Right lobe of liver (tissue), 6 donors: Measurements from ENCODE around the gene ALK. TPM values are rescaled to one million over a fixed set of nuclear protein-coding genes. Genes with fewer than 3 reads are reported as not detected.

Experiments
- ATAC-seq, 4 donors: fragments of 200-7000 bp; cut with Tn5 transposase; one replicate each; pipeline ENCODE4 v1.9.1; 2020; ENCODE audit warnings: mild to moderate bottlenecking in 4 of 4, moderate library complexity in 4 of 4
- DNase-seq, 3 donors: peaks; one replicate each; pipeline ENCODE4 v3.0.0-alpha.2; 2020
- H3K27ac ChIP-seq, 3 donors: fragments of 200-600 bp; one replicate each; pipeline ENCODE4 v1.8.0; 2022
- H3K27me3 ChIP-seq, 2 donors: fragments of 200-600 bp; one replicate each; pipeline ENCODE4 v1.8.0; 2022
- H3K36me3 ChIP-seq, 4 donors: fragments of 200-600 bp; sonication (generic) in 1 of 4; one replicate each; pipeline versions ENCODE4 v1.5.1 to v1.8.0; 2017 to 2022; ENCODE audit warnings: control low read depth in 1 of 4
- H3K4me1 ChIP-seq, 4 donors: fragments of 200-600 bp; sonication (generic) in 1 of 4; one replicate each; pipeline versions ENCODE4 v1.5.1 to v1.8.0; 2017 to 2022; ENCODE audit warnings: control low read depth in 1 of 4
- H3K4me3 ChIP-seq, 3 donors: fragments of 200-600 bp; one replicate each; pipeline ENCODE4 v1.8.0; 2022
- H3K9me3 ChIP-seq, 4 donors: fragments of 200-600 bp; sonication (generic) in 1 of 4; one replicate each; pipeline versions ENCODE4 v1.5.1 to v1.8.0; 2017 to 2022; ENCODE audit warnings: control low read depth in 1 of 4
- CTCF ChIP-seq, 4 donors: fragments of 200-600 bp in 3 of 4; fragments of 450-650 bp in 1 of 4; IDR thresholded peaks; one replicate each; pipeline versions ENCODE4 v1.5.1 to v1.8.0; 2016 to 2022; ENCODE audit warnings: antibody characterized with exemption in 4 of 4, mild to moderate bottlenecking in 2 of 4
- POLR2A ChIP-seq: fragments of 450-650 bp; IDR thresholded peaks from one replicate; pipeline ENCODE4 v1.6.1; 2017; ENCODE audit warnings: antibody characterized with exemption, mild to moderate bottlenecking
- WGBS: methylation state at CpG from one replicate; pipeline ENCODE4 v1.1.6; 2018; ENCODE audit warnings: low coverage, low lambda C conversion rate; ENCODE audit not compliant: insufficient coverage; ENCODE audit errors: missing lambda C conversion rate; 5-methylcytosine and 5-hydroxymethylcytosine counted together
- intact Hi-C, 2 donors: fragments of 100-400 bp; cut with DNase I; formaldehyde crosslinking; loops; one replicate each; pipeline versions ENCODE4 v1.11.2 to v1.14.1; 2022
- total RNA-seq, 6 experiments: library from RNA; depleted of rRNA in 2 of 6; stranded (reverse); fragments of >200 nt in 2 of 6; fragmentation: NEBNext Ultra II Directional in 3 of 6; extraction: Animal tissue kit (Norgen Biotek cat#: 25700) in 3 of 6; gene quantifications; one replicate each; pipeline versions ENCODE4 v1.1.0 to v1.2.4, GENCODE V29; 2016 to 2023
- donor health status: DM: no; HTN: yes; CAD: no.
- donor health status: DM: no; HTN: no; CAD: no.
- donor health status: DM: no; HTN: no; CAD: no.
- donor health status: DM: no; HTN: yes; CAD: no.
- donor health status: DM: no; HTN: yes; CAD: no.

Gene ALK
- total RNA-seq, 6 experiments from 2014 or later, result 0.04 to 0.06 TPM; not detected in 4

GRCh38 chr2:29607038-29607420 is 314.4 kb downstream of the ALK start:
- no peak overlapping the region for H3K27ac ChIP-seq
- H3K4me1 ChIP-seq, result no peaks in the 10 kb centered on the region
- no peaks in the 10 kb centered on the region for H3K36me3 ChIP-seq
- TF ChIP-seq POLR2A, result no peak
- TF ChIP-seq CTCF (IDR thresholded peaks at IDR 0.05), result no peak
- no peaks in the 10 kb centered on the region for H3K9me3 ChIP-seq
- intact Hi-C loops, result no loop called here
- no peaks in the 10 kb centered on the region for H3K27me3 ChIP-seq
- ATAC-seq (no peak), DNase-seq (no peak)
- 55% methylated on average over 4 of the region's 4 CpGs for WGBS
- H3K4me3 ChIP-seq, result no peak overlapping the region

GRCh38 chr2:29606104-29607037 is 315.0 kb downstream of the ALK start:
- H3K9me3 ChIP-seq, result no peaks in the 10 kb centered on the region
- H3K4me1 ChIP-seq, result no peaks in the 10 kb centered on the region
- no peak overlapping the region for H3K4me3 ChIP-seq
- no peak overlapping the region for H3K27ac ChIP-seq
- intact Hi-C loops, result no loop called here
- no peak for TF ChIP-seq CTCF (IDR thresholded peaks at IDR 0.05)
- TF ChIP-seq POLR2A, result no peak
- H3K27me3 ChIP-seq, result no peaks in the 10 kb centered on the region
- H3K36me3 ChIP-seq, result no peaks in the 10 kb centered on the region
- 38% methylated on average over 1 of the region's 1 CpG for WGBS
- no peak for DNase-seq
- ATAC-seq, result no peak

DNA sequence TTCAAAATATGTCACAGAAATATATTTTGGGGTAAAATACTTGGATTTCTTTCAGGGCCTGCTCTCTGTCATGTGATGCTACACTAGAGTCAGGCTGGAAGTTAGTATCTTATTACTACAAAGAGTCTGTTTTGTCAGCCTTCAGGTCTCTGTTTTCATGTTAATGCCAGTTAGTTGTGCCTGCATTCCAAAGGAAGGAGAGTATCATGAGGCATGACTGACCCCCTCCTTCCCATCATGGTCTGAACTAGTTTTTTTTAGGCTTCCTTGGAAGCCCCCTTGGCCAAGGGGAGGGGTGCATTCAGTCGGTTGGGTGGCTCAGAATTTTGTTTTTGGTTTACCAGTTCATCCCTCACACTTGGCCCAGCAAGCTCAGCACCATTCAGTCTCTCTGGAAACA is 318.0 kb downstream of the ALK start:
- DNase-seq (no peak), ATAC-seq (no peak)
- H3K9me3 ChIP-seq, result no peaks in the 10 kb centered on the region
- H3K4me1 ChIP-seq, result no peaks in the 10 kb centered on the region
- no peaks in the 10 kb centered on the region for H3K36me3 ChIP-seq
- no peak overlapping the region for H3K4me3 ChIP-seq
- TF ChIP-seq POLR2A (no peak), CTCF (IDR thresholded peaks at IDR 0.05) (no peak)
- 29% methylated on average over 1 of the region's 1 CpG for WGBS
- intact Hi-C loops, result no loop called here
- H3K27me3 ChIP-seq, result no peaks in the 10 kb centered on the region
- H3K27ac ChIP-seq, result no peak overlapping the region

DNA sequence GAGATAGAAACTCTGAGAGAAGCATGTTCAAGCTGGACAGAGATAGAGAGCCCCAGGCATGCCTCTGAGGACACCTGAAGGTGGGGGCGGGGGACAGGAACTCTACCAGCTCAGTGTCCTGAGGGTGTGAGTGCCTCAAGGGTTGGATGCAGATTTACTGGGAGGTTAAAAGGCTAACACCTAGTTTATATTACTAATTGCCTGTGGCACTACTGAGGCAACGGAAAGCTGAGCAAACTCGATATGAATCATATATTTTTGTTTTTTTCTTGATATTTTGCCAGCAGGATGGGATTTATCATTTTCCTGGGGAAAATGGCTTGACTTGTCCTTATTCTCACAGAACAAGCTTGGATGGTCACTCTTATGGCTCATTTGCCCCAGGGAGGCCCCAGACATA is 319.5 kb downstream of the ALK start:
- ATAC-seq (no peak), DNase-seq (no peak)
- Histone ChIP-seq H3K27ac (no peak overlapping the region), H3K9me3 (no peaks in the 10 kb centered on the region), H3K4me1 (no peaks in the 10 kb centered on the region), H3K4me3 (no peak overlapping the region), H3K36me3 (no peaks in the 10 kb centered on the region), H3K27me3 (no peaks in the 10 kb centered on the region)
- no peak for TF ChIP-seq CTCF (IDR thresholded peaks at IDR 0.05)
- TF ChIP-seq POLR2A, result no peak
- intact Hi-C loops, result no loop called here
- 85% methylated on average over 3 of the region's 3 CpGs for WGBS
